ENCODE results near the gene PSD4.

PSD4 gene

GRCh38 chr2:113127646-113128570 is 45.9 kb upstream of the PSD4 start:
- no peak for DNase-seq
- no peak overlapping the region for H2AK5ac ChIP-seq (ENCODE audit: low read length)

GRCh38 chr2:113129519-113130078 is 44.2 kb upstream of the PSD4 start:
- H4K5ac ChIP-seq (ENCODE audit: low read length), result no peak overlapping the region

More at GRCh38 chr2:113127646-113128570, 45.9 kb upstream of the PSD4 start:
- Histone ChIP-seq H3K79me2 (ENCODE audit: control insufficient read depth, insufficient read depth, low read length) (no peaks in the 10 kb centered on the region), H3K56ac (ENCODE audit: low read length) (no peak overlapping the region), H3K4ac (ENCODE audit: low read depth, low read length) (no peak overlapping the region), H3K27me3 (ENCODE audit: insufficient read depth, low read length, poor library complexity) (no peaks in the 10 kb centered on the region), H3K79me1 (ENCODE audit: low read length) (no peaks in the 10 kb centered on the region), H4K5ac (ENCODE audit: low read length) (no peak overlapping the region), H3K9ac (ENCODE audit: low read length) (no peak overlapping the region), H3K36me3 (ENCODE audit: control insufficient read depth, insufficient read depth, low read length) (no peaks in the 10 kb centered on the region), H4K8ac (ENCODE audit: low read depth, low read length) (no peak overlapping the region), H3K4me3 (ENCODE audit: low read length) (no peak overlapping the region), H3K18ac (ENCODE audit: low read length) (no peak overlapping the region), H3K4me2 (ENCODE audit: low read length) (no peak overlapping the region), H2BK5ac (ENCODE audit: low read length) (no peak overlapping the region), H2BK15ac (replicated peaks; ENCODE audit: low read depth) (no peak overlapping the region), H3K23ac (ENCODE audit: low read length) (no peak overlapping the region), H2BK120ac (ENCODE audit: low read depth, low read length) (no peak overlapping the region), H3K27ac (ENCODE audit: low read depth, low read length) (no peak overlapping the region), H3K4me1 (ENCODE audit: control insufficient read depth, low read depth, low read length) (no peaks in the 10 kb centered on the region)
- WGBS (ENCODE audit: extremely low coverage, insufficient coverage, low lambda C conversion rate), result no CpG with 5 or more reads among the region's 15 CpGs

GRCh38 chr2:113131352-113132185 is 42.2 kb upstream of the PSD4 start:
- H3K27me3 ChIP-seq (ENCODE audit: insufficient read depth, low read length, poor library complexity), result no peaks in the 10 kb centered on the region

More at GRCh38 chr2:113129519-113130078, 44.2 kb upstream of the PSD4 start:
- Histone ChIP-seq H4K8ac (ENCODE audit: low read depth, low read length) (no peak overlapping the region), H2BK15ac (replicated peaks; ENCODE audit: low read depth) (no peak overlapping the region), H3K79me1 (ENCODE audit: low read length) (no peaks in the 10 kb centered on the region), H3K79me2 (ENCODE audit: control insufficient read depth, insufficient read depth, low read length) (no peaks in the 10 kb centered on the region), H3K4me3 (ENCODE audit: low read length) (no peak overlapping the region), H3K4me2 (ENCODE audit: low read length) (no peak overlapping the region), H3K56ac (ENCODE audit: low read length) (no peak overlapping the region), H3K4me1 (ENCODE audit: control insufficient read depth, low read depth, low read length) (no peaks in the 10 kb centered on the region), H3K27ac (ENCODE audit: low read depth, low read length) (no peak overlapping the region), H3K9ac (ENCODE audit: low read length) (no peak overlapping the region), H2AK5ac (ENCODE audit: low read length) (no peak overlapping the region), H3K27me3 (ENCODE audit: insufficient read depth, low read length, poor library complexity) (no peaks in the 10 kb centered on the region), H3K36me3 (ENCODE audit: control insufficient read depth, insufficient read depth, low read length) (no peaks in the 10 kb centered on the region), H3K4ac (ENCODE audit: low read depth, low read length) (no peak overlapping the region), H2BK5ac (ENCODE audit: low read length) (no peak overlapping the region), H3K23ac (ENCODE audit: low read length) (no peak overlapping the region), H3K18ac (ENCODE audit: low read length) (no peak overlapping the region), H2BK120ac (ENCODE audit: low read depth, low read length) (no peak overlapping the region)
- DNase-seq, result no peak
- no CpG with 5 or more reads among the region's 2 CpGs for WGBS (ENCODE audit: extremely low coverage, insufficient coverage, low lambda C conversion rate)

GRCh38 chr2:113132414-113133021 is 41.3 kb upstream of the PSD4 start:
- WGBS (ENCODE audit: extremely low coverage, insufficient coverage, low lambda C conversion rate), result no CpG with 5 or more reads among the region's 17 CpGs
- no peak overlapping the region for H3K18ac ChIP-seq (ENCODE audit: low read length)
- no peak overlapping the region for H3K4me3 ChIP-seq (ENCODE audit: low read length)
- H3K27me3 ChIP-seq (ENCODE audit: insufficient read depth, low read length, poor library complexity), result no peaks in the 10 kb centered on the region
- H4K5ac ChIP-seq (ENCODE audit: low read length), result no peak overlapping the region
- H3K56ac ChIP-seq (ENCODE audit: low read length), result no peak overlapping the region
- H3K23ac ChIP-seq (ENCODE audit: low read length), result no peak overlapping the region
- H2BK120ac ChIP-seq (ENCODE audit: low read depth, low read length), result no peak overlapping the region
- H2BK5ac ChIP-seq (ENCODE audit: low read length), result no peak overlapping the region
- no peak overlapping the region for H2BK15ac ChIP-seq (replicated peaks; ENCODE audit: low read depth)
- H2AK5ac ChIP-seq (ENCODE audit: low read length), result no peak overlapping the region
- no peaks in the 10 kb centered on the region for H3K79me2 ChIP-seq (ENCODE audit: control insufficient read depth, insufficient read depth, low read length)
- H3K79me1 ChIP-seq (ENCODE audit: low read length), result no peaks in the 10 kb centered on the region
- H3K4me2 ChIP-seq (ENCODE audit: low read length), result no peak overlapping the region
- no peak overlapping the region for H4K8ac ChIP-seq (ENCODE audit: low read depth, low read length)
- no peaks in the 10 kb centered on the region for H3K4me1 ChIP-seq (ENCODE audit: control insufficient read depth, low read depth, low read length)
- H3K27ac ChIP-seq (ENCODE audit: low read depth, low read length), result no peak overlapping the region
- no peaks in the 10 kb centered on the region for H3K36me3 ChIP-seq (ENCODE audit: control insufficient read depth, insufficient read depth, low read length)
- DNase-seq, result no peak
- H3K9ac ChIP-seq (ENCODE audit: low read length), result no peak overlapping the region
- no peak overlapping the region for H3K4ac ChIP-seq (ENCODE audit: low read depth, low read length)

More at GRCh38 chr2:113131352-113132185, 42.2 kb upstream of the PSD4 start:
- Histone ChIP-seq H3K23ac (ENCODE audit: low read length) (no peak overlapping the region), H3K4me3 (ENCODE audit: low read length) (no peak overlapping the region), H2BK5ac (ENCODE audit: low read length) (no peak overlapping the region), H3K56ac (ENCODE audit: low read length) (no peak overlapping the region), H2BK15ac (replicated peaks; ENCODE audit: low read depth) (no peak overlapping the region), H2BK120ac (ENCODE audit: low read depth, low read length) (no peak overlapping the region), H3K36me3 (ENCODE audit: control insufficient read depth, insufficient read depth, low read length) (no peaks in the 10 kb centered on the region), H3K4ac (ENCODE audit: low read depth, low read length) (no peak overlapping the region), H3K9ac (ENCODE audit: low read length) (no peak overlapping the region), H3K27ac (ENCODE audit: low read depth, low read length) (no peak overlapping the region), H2AK5ac (ENCODE audit: low read length) (no peak overlapping the region), H4K5ac (ENCODE audit: low read length) (no peak overlapping the region), H3K79me2 (ENCODE audit: control insufficient read depth, insufficient read depth, low read length) (no peaks in the 10 kb centered on the region), H3K4me1 (ENCODE audit: control insufficient read depth, low read depth, low read length) (no peaks in the 10 kb centered on the region), H3K4me2 (ENCODE audit: low read length) (no peak overlapping the region), H4K8ac (ENCODE audit: low read depth, low read length) (no peak overlapping the region), H3K18ac (ENCODE audit: low read length) (no peak overlapping the region), H3K79me1 (ENCODE audit: low read length) (no peaks in the 10 kb centered on the region)
- no peak for DNase-seq
- no CpG with 5 or more reads among the region's 7 CpGs for WGBS (ENCODE audit: extremely low coverage, insufficient coverage, low lambda C conversion rate)

GRCh38 chr2:113133704-113134598 is 39.8 kb upstream of the PSD4 start:
- H3K18ac ChIP-seq (ENCODE audit: low read length), result no peak overlapping the region
- H4K8ac ChIP-seq (ENCODE audit: low read depth, low read length), result no peak overlapping the region
- no peak overlapping the region for H3K56ac ChIP-seq (ENCODE audit: low read length)
- no peaks in the 10 kb centered on the region for H3K79me1 ChIP-seq (ENCODE audit: low read length)
- peak; percentile 8 for DNase-seq
- H3K27me3 ChIP-seq (ENCODE audit: insufficient read depth, low read length, poor library complexity), result no peaks in the 10 kb centered on the region
- H4K5ac ChIP-seq (ENCODE audit: low read length), result no peak overlapping the region
- H3K23ac ChIP-seq (ENCODE audit: low read length), result no peak overlapping the region
- H2AK5ac ChIP-seq (ENCODE audit: low read length), result no peak overlapping the region
- no CpG with 5 or more reads among the region's 7 CpGs for WGBS (ENCODE audit: extremely low coverage, insufficient coverage, low lambda C conversion rate)
- H3K27ac ChIP-seq (ENCODE audit: low read depth, low read length), result no peak overlapping the region
- H2BK5ac ChIP-seq (ENCODE audit: low read length), result no peak overlapping the region
- no peak overlapping the region for H2BK15ac ChIP-seq (replicated peaks; ENCODE audit: low read depth)
- H3K4ac ChIP-seq (ENCODE audit: low read depth, low read length), result no peak overlapping the region
- H3K4me2 ChIP-seq (ENCODE audit: low read length), result no peak overlapping the region
- no peaks in the 10 kb centered on the region for H3K36me3 ChIP-seq (ENCODE audit: control insufficient read depth, insufficient read depth, low read length)
- no peak overlapping the region for H2BK120ac ChIP-seq (ENCODE audit: low read depth, low read length)
- H3K4me3 ChIP-seq (ENCODE audit: low read length), result no peak overlapping the region
- H3K79me2 ChIP-seq (ENCODE audit: control insufficient read depth, insufficient read depth, low read length), result no peaks in the 10 kb centered on the region
- H3K4me1 ChIP-seq (ENCODE audit: control insufficient read depth, low read depth, low read length), result no peaks in the 10 kb centered on the region
- H3K9ac ChIP-seq (ENCODE audit: low read length), result no peak overlapping the region
